GM12891 (cell line): ENCODE results near the gene LRRC32.
A peak's percentile ranks its signal among the peaks of the same experiment; 100 is the strongest.

Experiments
- DNase-seq: peaks from one replicate; pipeline ENCODE4 v3.0.0; 2011; ENCODE audit warnings: low spot score; ENCODE audit not compliant: insufficient read length
- FAIRE-seq: peaks from 2 replicates; lab custom pipeline; 2011; peaks lifted over from hg19 to GRCh38; lab: Jason Lieb, UNC
- PAX5 ChIP-seq: IDR thresholded peaks from 2 replicates; pipeline ENCODE4 v1.6.1; 2011; ENCODE audit warnings: low read length, moderate library complexity, mild to moderate bottlenecking; ENCODE audit not compliant: insufficient read depth, severe bottlenecking
- POLR2A ChIP-seq: IDR thresholded peaks from 2 replicates; pipeline ENCODE4 v1.6.1; 2011; ENCODE audit warnings: low read depth, low read length, control low read depth
- POLR2AphosphoS5 ChIP-seq: IDR thresholded peaks from 2 replicates; pipeline ENCODE4 v1.6.1; 2011; ENCODE audit warnings: low read depth, low read length, control low read depth
- POU2F2 ChIP-seq: IDR thresholded peaks from 2 replicates; pipeline ENCODE4 v1.6.1; 2011; ENCODE audit warnings: low read depth, mild to moderate bottlenecking, control low read depth, low read length, moderate library complexity
- SPI1 ChIP-seq: IDR thresholded peaks from 2 replicates; pipeline ENCODE4 v1.6.1; 2011; ENCODE audit warnings: low read depth, low read length, control low read depth
- TAF1 ChIP-seq: IDR thresholded peaks from 2 replicates; pipeline ENCODE4 v1.6.1; 2011; ENCODE audit warnings: low read depth, low read length, control low read depth

The LRRC32 gene

GRCh38 chr11:76641905-76642304 is 28.6 kb downstream of the LRRC32 start:
- TF ChIP-seq PAX5 (no peak), SPI1 (no peak), TAF1 (no peak), POU2F2 (no peak), POLR2AphosphoS5 (no peak), POLR2A (no peak)
- no peak for DNase-seq
- FAIRE-seq = no peak

GRCh38 chr11:76640501-76640900 is 30.0 kb downstream of the LRRC32 start:
- no peak for FAIRE-seq
- DNase-seq = no peak

GRCh38 chr11:76639621-76640020 is 30.9 kb downstream of the LRRC32 start:
- FAIRE-seq (no peak), DNase-seq (no peak)
- TF ChIP-seq PAX5 (no peak), POLR2AphosphoS5 (no peak), TAF1 (no peak), POLR2A (no peak), POU2F2 (no peak), SPI1 (no peak)

More at GRCh38 chr11:76640501-76640900, 30.0 kb downstream of the LRRC32 start:
- TF ChIP-seq SPI1 (no peak), POLR2A (no peak), PAX5 (no peak), TAF1 (no peak), POU2F2 (no peak), POLR2AphosphoS5 (no peak)

- TF ChIP-seq TAF1 (no peak), PAX5 (no peak), POLR2A (no peak)
- DNase-seq (no peak), FAIRE-seq (no peak)
Measured at GRCh38 chr11:76638270-76639197, 32.0 kb downstream of the LRRC32 start.

- DNase-seq (no peak), FAIRE-seq (peak; percentile 78)
- TF ChIP-seq PAX5 = no peak
- peak; percentile 81 for TF ChIP-seq SPI1
- TF ChIP-seq POLR2A = no peak
Measured at GRCh38 chr11:76637491-76638269, 32.9 kb downstream of the LRRC32 start.

- no peak for FAIRE-seq
- TF ChIP-seq TAF1 = no peak
- DNase-seq = no peak
Measured at GRCh38 chr11:76636826-76637460, 33.6 kb downstream of the LRRC32 start.

GRCh38 chr11:76635991-76636738 is 34.4 kb downstream of the LRRC32 start:
- FAIRE-seq = no peak
- no peak for DNase-seq
- TF ChIP-seq POU2F2 = no peak
- TF ChIP-seq SPI1 = no peak
- no peak for TF ChIP-seq PAX5
- no peak for TF ChIP-seq POLR2A

- FAIRE-seq (no peak), DNase-seq (no peak)
- TF ChIP-seq POLR2AphosphoS5 (no peak), POU2F2 (no peak), TAF1 (no peak), PAX5 (no peak), POLR2A (no peak), SPI1 (no peak)
Measured at GRCh38 chr11:76634886-76635285, 35.7 kb downstream of the LRRC32 start.

- no peak for DNase-seq
- no peak for FAIRE-seq
- no peak for TF ChIP-seq POLR2A
- no peak for TF ChIP-seq PAX5
- TF ChIP-seq SPI1 = no peak
- no peak for TF ChIP-seq TAF1
- no peak for TF ChIP-seq POLR2AphosphoS5
- no peak for TF ChIP-seq POU2F2
Measured at GRCh38 chr11:76632492-76632891, 38.1 kb downstream of the LRRC32 start.
